Measurements from ENCODE around the gene NACC2.

- TF ChIP-seq CTCF (IDR thresholded peaks at IDR 0.05; ENCODE audit: poor library complexity) (no peak), EZH2phosphoT487 (IDR thresholded peaks at IDR 0.05; ENCODE audit: low read depth, severe bottlenecking, unreplicated experiment) (no peak)
These were observed 37.0 kb downstream of the NACC2 start for GRCh38 chr9:136058084-136058483.

All from hepatocyte (in vitro differentiated cells).